ENCODE data around the gene PCP2. TPM values are rescaled to one million over a fixed set of nuclear protein-coding genes. Genes with fewer than 3 reads are reported as not detected.

Gene PCP2
- total RNA-seq, 1 donor from 2014 or later = 1.5 TPM

- H3K4me1 Mint-ChIP-seq = peaks cover 25% of the 10 kb centered on the region
These were observed 5.4 kb upstream of the PCP2 start for GRCh38 chr19:7638802-7639465.

GRCh38 chr19:7637374-7638256 lies 4.1 kb upstream of the PCP2 start:
- intact Hi-C loops (cut with micrococcal nuclease) = no loop called here
- Mint-ChIP-seq H3K36me3 (ENCODE audit: low read depth) (peaks cover 22% of the 10 kb centered on the region), H3K27me3 (no peaks in the 10 kb centered on the region), H3K27ac (peak overlapping the region; percentile 89), H3K4me3 (peak overlapping the region; percentile 86), H3K4me1 (peaks cover 25% of the 10 kb centered on the region), H3K9me3 (no peaks in the 10 kb centered on the region)
- no peak for DNase-seq

More at GRCh38 chr19:7638802-7639465, 5.4 kb upstream of the PCP2 start:
- DNase-seq = no peak
- H3K27ac Mint-ChIP-seq = peak overlapping the region; percentile 8
- H3K36me3 Mint-ChIP-seq (ENCODE audit: low read depth) = peaks cover 28% of the 10 kb centered on the region
- no peaks in the 10 kb centered on the region for H3K27me3 Mint-ChIP-seq
- peak overlapping the region; percentile 55 for H3K4me3 Mint-ChIP-seq
- intact Hi-C loops (cut with micrococcal nuclease) = no loop called here
- no peaks in the 10 kb centered on the region for H3K9me3 Mint-ChIP-seq

GRCh38 chr19:7636691-7637373 lies 3.3 kb upstream of the PCP2 start, which contains the start of gene STXBP2:
Gene STXBP2 (plus strand): TSS chr19:7637110. CDS start chr19:7637150, 40 bp downstream.
- Mint-ChIP-seq H3K4me3 (peak within 1 kb of the TSS; percentile 86), H3K36me3 (ENCODE audit: low read depth) (peaks cover 18% of the 10 kb centered on the region), H3K27me3 (no peaks in the 10 kb centered on the region), H3K4me1 (peaks cover 25% of the 10 kb centered on the region), H3K9me3 (no peaks in the 10 kb centered on the region), H3K27ac (peak within 1 kb of the TSS; percentile 89)
- peak; percentile 96 for DNase-seq
- intact Hi-C loops (cut with micrococcal nuclease) = no loop called here

GRCh38 chr19:7636317-7636690 lies 2.8 kb upstream of the PCP2 start:
- Mint-ChIP-seq H3K27ac (peak overlapping the region; percentile 89), H3K36me3 (ENCODE audit: low read depth) (peaks cover 18% of the 10 kb centered on the region), H3K4me1 (peaks cover 27% of the 10 kb centered on the region), H3K27me3 (no peaks in the 10 kb centered on the region), H3K4me3 (peak overlapping the region; percentile 86), H3K9me3 (no peaks in the 10 kb centered on the region)
- DNase-seq = no peak
- intact Hi-C loops (cut with micrococcal nuclease) = no loop called here

GRCh38 chr19:7635670-7636069 lies 2.2 kb upstream of the PCP2 start:
- DNase-seq = no peak
- Mint-ChIP-seq H3K9me3 (no peaks in the 10 kb centered on the region), H3K27me3 (no peaks in the 10 kb centered on the region), H3K4me1 (peaks cover 29% of the 10 kb centered on the region), H3K36me3 (ENCODE audit: low read depth) (peaks cover 18% of the 10 kb centered on the region), H3K4me3 (peak overlapping the region; percentile 86), H3K27ac (no peak overlapping the region)
- intact Hi-C loops (cut with micrococcal nuclease) = no loop called here

- no peaks in the 10 kb centered on the region for H3K27me3 Mint-ChIP-seq
- no peak for DNase-seq
- intact Hi-C loops (cut with micrococcal nuclease) = no loop called here
- H3K27ac Mint-ChIP-seq = no peak overlapping the region
- peak overlapping the region; percentile 43 for H3K4me3 Mint-ChIP-seq
- peaks cover 41% of the 10 kb centered on the region for H3K4me1 Mint-ChIP-seq
- no peaks in the 10 kb centered on the region for H3K9me3 Mint-ChIP-seq
- H3K36me3 Mint-ChIP-seq (ENCODE audit: low read depth) = peaks cover 12% of the 10 kb centered on the region
These were observed 947 bp downstream of the PCP2 start for GRCh38 chr19:7632340-7633203.

- Mint-ChIP-seq H3K4me3 (no peak overlapping the region), H3K36me3 (ENCODE audit: low read depth) (peaks cover 18% of the 10 kb centered on the region), H3K27me3 (no peaks in the 10 kb centered on the region), H3K4me1 (peaks cover 41% of the 10 kb centered on the region), H3K27ac (no peak overlapping the region), H3K9me3 (no peaks in the 10 kb centered on the region)
- intact Hi-C loops (cut with micrococcal nuclease) = no loop called here
- DNase-seq = no peak
These were observed 1.9 kb downstream of the PCP2 start for GRCh38 chr19:7631577-7631976.

GRCh38 chr19:7629347-7630054 lies 4.0 kb downstream of the PCP2 start, which contains the start of the genes PET100 and XAB2:
Gene PET100 (plus strand): TSS chr19:7629793. CDS start chr19:7629834, 41 bp downstream.
Gene XAB2 (minus strand): TSS chr19:7629545. CDS start chr19:7629527, 18 bp downstream.
- peak within 1 kb of the TSS; percentile 94 for H3K4me3 Mint-ChIP-seq
- H3K27ac Mint-ChIP-seq = peak within 1 kb of the TSS; percentile 98
- H3K9me3 Mint-ChIP-seq = no peaks in the 10 kb centered on the region
- H3K27me3 Mint-ChIP-seq = no peaks in the 10 kb centered on the region
- peaks cover 33% of the 10 kb centered on the region for H3K4me1 Mint-ChIP-seq
- DNase-seq = peak; percentile 98
- intact Hi-C loops (cut with micrococcal nuclease) = loop anchor here (1.0 to 5.0 kb wide), 3 partner anchors 51 to 892 kb away; partner anchors contain the start of genes GPR108, PNPLA6, TRAPPC5 and TRIP10
- peaks cover 24% of the 10 kb centered on the region for H3K36me3 Mint-ChIP-seq (ENCODE audit: low read depth)

GRCh38 chr19:7628589-7629311 lies 4.8 kb downstream of the PCP2 start:
- H3K4me3 Mint-ChIP-seq = peak overlapping the region; percentile 94
- no peaks in the 10 kb centered on the region for H3K9me3 Mint-ChIP-seq
- peak overlapping the region; percentile 98 for H3K27ac Mint-ChIP-seq
- H3K36me3 Mint-ChIP-seq (ENCODE audit: low read depth) = peaks cover 26% of the 10 kb centered on the region
- peaks cover 31% of the 10 kb centered on the region for H3K4me1 Mint-ChIP-seq
- H3K27me3 Mint-ChIP-seq = no peaks in the 10 kb centered on the region
- no peak for DNase-seq
- intact Hi-C loops (cut with micrococcal nuclease) = loop anchor here (1.0 to 5.0 kb wide), 3 partner anchors 52 to 891 kb away; partner anchors contain the start of genes GPR108, PNPLA6, TRAPPC5 and TRIP10

GRCh38 chr19:7627166-7627565 lies 6.4 kb downstream of the PCP2 start:
- H3K9me3 Mint-ChIP-seq = no peaks in the 10 kb centered on the region
- intact Hi-C loops (cut with micrococcal nuclease) = loop anchor here (5.0 kb wide), 1 partner anchor 890 kb away; the partner anchor contains the start of genes GPR108 and TRIP10
- peaks cover 31% of the 10 kb centered on the region for H3K4me1 Mint-ChIP-seq
- no peaks in the 10 kb centered on the region for H3K27me3 Mint-ChIP-seq
- H3K36me3 Mint-ChIP-seq (ENCODE audit: low read depth) = peaks cover 32% of the 10 kb centered on the region
- no peak overlapping the region for H3K4me3 Mint-ChIP-seq
- no peak overlapping the region for H3K27ac Mint-ChIP-seq
- no peak for DNase-seq

GRCh38 chr19:7625763-7626372 lies 7.7 kb downstream of the PCP2 start:
- peaks cover 29% of the 10 kb centered on the region for H3K4me1 Mint-ChIP-seq
- H3K4me3 Mint-ChIP-seq = no peak overlapping the region
- intact Hi-C loops (cut with micrococcal nuclease) = loop anchor here (5.0 kb wide), 1 partner anchor 889 kb away; the partner anchor contains the start of genes GPR108 and TRIP10
- no peaks in the 10 kb centered on the region for H3K27me3 Mint-ChIP-seq
- DNase-seq = no peak
- H3K36me3 Mint-ChIP-seq (ENCODE audit: low read depth) = peaks cover 41% of the 10 kb centered on the region
- H3K9me3 Mint-ChIP-seq = no peaks in the 10 kb centered on the region
- no peak overlapping the region for H3K27ac Mint-ChIP-seq

Measured in activated CD4-positive, alpha-beta T cell treated with anti-CD3 and anti-CD28 coated beads, Interleukin-2, amount 10 ng/mL, durations not matched to agents 24 days and 14 days (primary cell).